ENCODE measurements around the gene CWF19L1.
A peak's percentile ranks its signal among the peaks of the same experiment; 100 is the strongest.
"Not testable (repeated sequence)": the region's sequence is repeated elsewhere in the genome, so short reads cannot be mapped to it uniquely, and the experiment has no call there.

The CWF19L1 gene

GRCh38 chr10:100267239-100268104, at the start of gene CWF19L1:
CWF19L1 (minus strand) TSS chr10:100267638; CDS start chr10:100267593, 45 bp downstream.
- peaks cover 32% of the 10 kb centered on the region for H3K4me1 Mint-ChIP-seq (ENCODE audit: low read depth)
- peak within 1 kb of the TSS; percentile 99 for H3K4me3 Mint-ChIP-seq
- peaks cover 35% of the 10 kb centered on the region for H3K36me3 Mint-ChIP-seq (ENCODE audit: low read depth)

GRCh38 chr10:100315615-100316014, 48.2 kb upstream of the CWF19L1 start:
- H3K27ac Mint-ChIP-seq, result no peak overlapping the region
- no peak for DNase-seq
- H3K9me3 Mint-ChIP-seq, result no peaks in the 10 kb centered on the region
- no peaks in the 10 kb centered on the region for H3K4me1 Mint-ChIP-seq (ENCODE audit: low read depth)
- H3K27me3 Mint-ChIP-seq, result peaks cover 48% of the 10 kb centered on the region
- H3K4me3 Mint-ChIP-seq, result no peak overlapping the region
- no peaks in the 10 kb centered on the region for H3K36me3 Mint-ChIP-seq (ENCODE audit: low read depth)

More at GRCh38 chr10:100267239-100268104, at the start of gene CWF19L1:
- Mint-ChIP-seq H3K27ac (peak within 1 kb of the TSS; percentile 99), H3K9me3 (no peaks in the 10 kb centered on the region), H3K27me3 (no peaks in the 10 kb centered on the region)
- DNase-seq, result peak; percentile 81

- peaks cover 44% of the 10 kb centered on the region for H3K27me3 Mint-ChIP-seq
- no peak for DNase-seq
- no peaks in the 10 kb centered on the region for H3K36me3 Mint-ChIP-seq (ENCODE audit: low read depth)
- no peaks in the 10 kb centered on the region for H3K4me1 Mint-ChIP-seq (ENCODE audit: low read depth)
- no peak overlapping the region for H3K27ac Mint-ChIP-seq
- no peaks in the 10 kb centered on the region for H3K9me3 Mint-ChIP-seq
- H3K4me3 Mint-ChIP-seq, result no peak overlapping the region
Measured at GRCh38 chr10:100311298-100311697, 43.9 kb upstream of the CWF19L1 start.

GRCh38 chr10:100307684-100308083, 40.2 kb upstream of the CWF19L1 start:
- H3K9me3 Mint-ChIP-seq, result no peaks in the 10 kb centered on the region
- H3K4me3 Mint-ChIP-seq, result no peak overlapping the region
- H3K27ac Mint-ChIP-seq, result no peak overlapping the region
- peaks cover 56% of the 10 kb centered on the region for H3K27me3 Mint-ChIP-seq
- no peaks in the 10 kb centered on the region for H3K36me3 Mint-ChIP-seq (ENCODE audit: low read depth)
- DNase-seq, result no peak
- no peaks in the 10 kb centered on the region for H3K4me1 Mint-ChIP-seq (ENCODE audit: low read depth)

- H3K4me1 Mint-ChIP-seq (ENCODE audit: low read depth), result no peaks in the 10 kb centered on the region
- no peak for DNase-seq
- no peak overlapping the region for H3K27ac Mint-ChIP-seq
- no peaks in the 10 kb centered on the region for H3K36me3 Mint-ChIP-seq (ENCODE audit: low read depth)
- peaks cover 53% of the 10 kb centered on the region for H3K27me3 Mint-ChIP-seq
- H3K4me3 Mint-ChIP-seq, result no peak overlapping the region
- H3K9me3 Mint-ChIP-seq, result no peaks in the 10 kb centered on the region
Measured at GRCh38 chr10:100306861-100307260, 39.4 kb upstream of the CWF19L1 start.

GRCh38 chr10:100304414-100304813, 37.0 kb upstream of the CWF19L1 start:
- Mint-ChIP-seq H3K4me1 (ENCODE audit: low read depth) (no peaks in the 10 kb centered on the region), H3K4me3 (no peak overlapping the region), H3K36me3 (ENCODE audit: low read depth) (no peaks in the 10 kb centered on the region), H3K27ac (no peak overlapping the region), H3K9me3 (no peaks in the 10 kb centered on the region), H3K27me3 (peaks cover 57% of the 10 kb centered on the region)
- no peak for DNase-seq

- Mint-ChIP-seq H3K4me3 (no peak overlapping the region), H3K4me1 (ENCODE audit: low read depth) (no peaks in the 10 kb centered on the region), H3K27me3 (peaks cover 54% of the 10 kb centered on the region), H3K36me3 (ENCODE audit: low read depth) (no peaks in the 10 kb centered on the region), H3K9me3 (no peaks in the 10 kb centered on the region), H3K27ac (no peak overlapping the region)
- no peak for DNase-seq
Measured at GRCh38 chr10:100303724-100304319, 36.4 kb upstream of the CWF19L1 start.

GRCh38 chr10:100301123-100301522, 33.7 kb upstream of the CWF19L1 start:
- not testable (repeated sequence) for H3K4me3 Mint-ChIP-seq; H3K27ac Mint-ChIP-seq; H3K9me3 Mint-ChIP-seq; H3K4me1 Mint-ChIP-seq (ENCODE audit: low read depth); H3K36me3 Mint-ChIP-seq (ENCODE audit: low read depth); DNase-seq
- H3K27me3 Mint-ChIP-seq, result peaks cover 47% of the 10 kb centered on the region

- Mint-ChIP-seq H3K9me3 (no peaks in the 10 kb centered on the region), H3K27me3 (peaks cover 37% of the 10 kb centered on the region), H3K4me3 (no peak overlapping the region), H3K4me1 (ENCODE audit: low read depth) (no peaks in the 10 kb centered on the region), H3K36me3 (ENCODE audit: low read depth) (no peaks in the 10 kb centered on the region), H3K27ac (no peak overlapping the region)
- no peak for DNase-seq
Measured at GRCh38 chr10:100297242-100297641, 29.8 kb upstream of the CWF19L1 start.

GRCh38 chr10:100293066-100293465, 25.6 kb upstream of the CWF19L1 start:
- H3K36me3 Mint-ChIP-seq (ENCODE audit: low read depth), result no peaks in the 10 kb centered on the region
- no peak overlapping the region for H3K27ac Mint-ChIP-seq
- DNase-seq, result no peak
- no peak overlapping the region for H3K4me3 Mint-ChIP-seq
- H3K4me1 Mint-ChIP-seq (ENCODE audit: low read depth), result no peaks in the 10 kb centered on the region
- peaks cover 26% of the 10 kb centered on the region for H3K27me3 Mint-ChIP-seq
- no peaks in the 10 kb centered on the region for H3K9me3 Mint-ChIP-seq

- DNase-seq; H3K9me3 Mint-ChIP-seq; H3K4me1 Mint-ChIP-seq (ENCODE audit: low read depth); H3K27ac Mint-ChIP-seq; H3K4me3 Mint-ChIP-seq; H3K36me3 Mint-ChIP-seq (ENCODE audit: low read depth): not testable (repeated sequence)
- peaks cover 26% of the 10 kb centered on the region for H3K27me3 Mint-ChIP-seq
Measured at GRCh38 chr10:100292300-100292699, 24.9 kb upstream of the CWF19L1 start.

- Mint-ChIP-seq H3K4me1 (ENCODE audit: low read depth) (peaks cover 10% of the 10 kb centered on the region), H3K27me3 (peaks cover 18% of the 10 kb centered on the region)
Measured at GRCh38 chr10:100291356-100291755, 23.9 kb upstream of the CWF19L1 start.

GRCh38 chr10:100289641-100290040, 22.2 kb upstream of the CWF19L1 start:
- peaks cover 19% of the 10 kb centered on the region for H3K36me3 Mint-ChIP-seq (ENCODE audit: low read depth)
- peaks cover 22% of the 10 kb centered on the region for H3K4me1 Mint-ChIP-seq (ENCODE audit: low read depth)
- no peaks in the 10 kb centered on the region for H3K9me3 Mint-ChIP-seq
- H3K4me3 Mint-ChIP-seq, result no peak overlapping the region
- H3K27me3 Mint-ChIP-seq, result peaks cover 8% of the 10 kb centered on the region
- DNase-seq, result no peak
- no peak overlapping the region for H3K27ac Mint-ChIP-seq

More at GRCh38 chr10:100291356-100291755, 23.9 kb upstream of the CWF19L1 start:
- H3K4me3 Mint-ChIP-seq, result no peak overlapping the region
- peaks cover 2% of the 10 kb centered on the region for H3K36me3 Mint-ChIP-seq (ENCODE audit: low read depth)
- H3K27ac Mint-ChIP-seq, result no peak overlapping the region
- H3K9me3 Mint-ChIP-seq, result no peaks in the 10 kb centered on the region
- DNase-seq, result no peak

GRCh38 chr10:100288196-100288595, 20.8 kb upstream of the CWF19L1 start:
- H3K36me3 Mint-ChIP-seq (ENCODE audit: low read depth), result peaks cover 19% of the 10 kb centered on the region
- no peak for DNase-seq
- no peak overlapping the region for H3K4me3 Mint-ChIP-seq
- peaks cover 28% of the 10 kb centered on the region for H3K4me1 Mint-ChIP-seq (ENCODE audit: low read depth)
- H3K27ac Mint-ChIP-seq, result peak overlapping the region; percentile 53
- H3K9me3 Mint-ChIP-seq, result no peaks in the 10 kb centered on the region
- H3K27me3 Mint-ChIP-seq, result peaks cover 2% of the 10 kb centered on the region

GRCh38 chr10:100287756-100288155, 20.3 kb upstream of the CWF19L1 start:
- no peaks in the 10 kb centered on the region for H3K9me3 Mint-ChIP-seq
- no peak overlapping the region for H3K4me3 Mint-ChIP-seq
- no peak for DNase-seq
- peaks cover 2% of the 10 kb centered on the region for H3K27me3 Mint-ChIP-seq
- peak overlapping the region; percentile 53 for H3K27ac Mint-ChIP-seq
- peaks cover 19% of the 10 kb centered on the region for H3K36me3 Mint-ChIP-seq (ENCODE audit: low read depth)
- H3K4me1 Mint-ChIP-seq (ENCODE audit: low read depth), result peaks cover 28% of the 10 kb centered on the region
